ENCODE data around the gene FUOM. TPM values are rescaled to one million over a fixed set of nuclear protein-coding genes. Genes with fewer than 3 reads are reported as not detected.
A peak's percentile ranks its signal among the peaks of the same experiment; 100 is the strongest.

FUOM gene
- total and polyA plus RNA-seq, 2 donors (not counting 3 experiments of a cell fraction or from before 2014, with no cell fraction given), result 17.4 to 33.9 TPM

DNA sequence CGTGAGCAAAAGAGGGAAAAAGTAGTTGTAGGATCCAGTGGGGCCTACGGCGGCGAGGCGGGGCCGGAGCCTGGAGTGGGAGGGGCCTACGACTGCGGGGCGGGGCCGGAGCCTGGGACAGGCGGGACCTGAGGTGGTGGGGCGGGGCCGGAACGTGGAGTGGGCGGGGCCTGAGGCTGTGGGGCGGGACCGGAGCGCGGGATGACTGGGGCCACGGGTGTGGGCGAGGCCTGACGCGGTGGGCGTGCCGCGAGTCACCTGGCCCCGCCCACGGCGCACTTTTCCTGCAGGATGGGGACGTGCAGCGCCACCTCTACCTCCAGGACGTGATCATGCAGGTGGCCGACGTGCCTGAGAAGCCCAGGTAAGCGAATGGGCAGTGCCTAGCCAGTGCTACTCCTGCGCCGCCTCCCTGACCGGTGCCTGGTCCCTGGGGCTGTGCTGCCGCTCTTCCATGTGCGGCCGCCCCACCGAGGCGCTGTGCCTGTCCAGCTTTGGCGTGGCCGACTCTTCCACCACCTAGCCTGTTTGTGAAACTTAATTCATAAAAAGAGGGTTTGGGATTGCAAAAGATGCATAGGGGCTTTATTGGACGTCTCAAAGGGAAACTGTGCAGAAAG, 48.6 kb downstream of the FUOM start:
- BruUV-seq (replicated peaks), result no TSS peak
- Histone ChIP-seq H3K27ac (ENCODE audit: insufficient read depth, low read depth, low read length) (peak overlapping the region; percentile 87), H3K9ac (replicated peaks; ENCODE audit: extremely low read depth, insufficient read depth, low read length) (peak overlapping the region; percentile 95), H3K9me1 (replicated peaks; ENCODE audit: control insufficient read depth, extremely low read depth, insufficient read depth, low read length) (no peaks in the 10 kb centered on the region), H3K79me2 (ENCODE audit: control insufficient read depth, insufficient read depth, low read length) (peaks cover 29% of the 10 kb centered on the region), H3K4me3 (replicated peaks in 1 of 3; ENCODE audit: insufficient read depth in 1 of 3, low read depth in 1 of 3, low read length in 3 of 3) (peak overlapping the region; percentile 55 to 78 (median 75)), H3K36me3 (ENCODE audit: control insufficient read depth in 2 of 2, extremely low read depth in 1 of 2, insufficient read depth in 2 of 2, low read length in 2 of 2) (peaks cover 3 to 5% of the 10 kb centered on the region in 2 experiments), H4K20me1 (replicated peaks; ENCODE audit: control insufficient read depth, extremely low read depth, insufficient read depth, low read length) (no peaks in the 10 kb centered on the region), H2AFZ (ENCODE audit: low read depth, low read length) (peak overlapping the region; percentile 85), H3K4me1 (ENCODE audit: control insufficient read depth, extremely low read depth, insufficient read depth, low read length) (peaks cover 7% of the 10 kb centered on the region), H3K27me3 (ENCODE audit: control insufficient read depth in 2 of 2, insufficient read depth in 2 of 2, low read length in 2 of 2) (no peaks in the 10 kb centered on the region), H3K9me3 (replicated peaks; ENCODE audit: control insufficient read depth, insufficient read depth, low read length) (no peaks in the 10 kb centered on the region), H3K4me2 (ENCODE audit: insufficient read depth, low read length) (peak overlapping the region; percentile 53)
- intact Hi-C loops (cut with micrococcal nuclease) (loop anchor here (1.0 to 10.0 kb wide), 4 partner anchors 15 to 644 kb away; partner anchors contain the start of genes ECHS1 and MTG1), dilution Hi-C loops (cut with MboI; ENCODE audit: extremely low pct_ligation_motif_present, low sequenced_read_pairs) (no loop called here)
- FAIRE-seq (peak; percentile 82), DNase-seq (ENCODE audit: low read depth, low spot score) (peak; percentile 92)
- ChIA-PET CTCF (no interaction called here), POLR2A (no interaction called here)
- TF ChIP-seq, protein P1, sequence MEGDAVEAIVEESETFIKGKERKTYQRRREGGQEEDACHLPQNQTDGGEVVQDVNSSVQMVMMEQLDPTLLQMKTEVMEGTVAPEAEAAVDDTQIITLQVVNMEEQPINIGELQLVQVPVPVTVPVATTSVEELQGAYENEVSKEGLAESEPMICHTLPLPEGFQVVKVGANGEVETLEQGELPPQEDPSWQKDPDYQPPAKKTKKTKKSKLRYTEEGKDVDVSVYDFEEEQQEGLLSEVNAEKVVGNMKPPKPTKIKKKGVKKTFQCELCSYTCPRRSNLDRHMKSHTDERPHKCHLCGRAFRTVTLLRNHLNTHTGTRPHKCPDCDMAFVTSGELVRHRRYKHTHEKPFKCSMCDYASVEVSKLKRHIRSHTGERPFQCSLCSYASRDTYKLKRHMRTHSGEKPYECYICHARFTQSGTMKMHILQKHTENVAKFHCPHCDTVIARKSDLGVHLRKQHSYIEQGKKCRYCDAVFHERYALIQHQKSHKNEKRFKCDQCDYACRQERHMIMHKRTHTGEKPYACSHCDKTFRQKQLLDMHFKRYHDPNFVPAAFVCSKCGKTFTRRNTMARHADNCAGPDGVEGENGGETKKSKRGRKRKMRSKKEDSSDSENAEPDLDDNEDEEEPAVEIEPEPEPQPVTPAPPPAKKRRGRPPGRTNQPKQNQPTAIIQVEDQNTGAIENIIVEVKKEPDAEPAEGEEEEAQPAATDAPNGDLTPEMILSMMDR (IDR thresholded peaks at IDR 0.05; ENCODE audit: extremely low read depth in 1 of 2, insufficient read depth in 1 of 2, low read depth in 1 of 2, low read length in 2 of 2), result no peak
- TF ChIP-seq POLR2A (IDR thresholded peaks at IDR 0.05; ENCODE audit: low read depth, low read length) (no peak), JUN (IDR thresholded peaks at IDR 0.05; ENCODE audit: borderline replicate concordance, insufficient read depth, insufficient read length, low read depth) (no peak), EZH2 (IDR thresholded peaks at IDR 0.05; ENCODE audit: borderline replicate concordance, low read depth, low read length, severe bottlenecking) (no peak), MYC (IDR thresholded peaks at IDR 0.05; ENCODE audit: low read depth, low read length) (no peak), GATA2 (IDR thresholded peaks at IDR 0.05; ENCODE audit: insufficient read depth, insufficient read length, low read depth, low read length) (no peak), FOS (IDR thresholded peaks at IDR 0.05; ENCODE audit: borderline replicate concordance, insufficient read depth, low read length) (no peak), POLR2AphosphoS5 (IDR thresholded peaks at IDR 0.05; ENCODE audit: insufficient read depth, low read depth, low read length) (no peak)
- TF ChIP-seq, protein P2, sequence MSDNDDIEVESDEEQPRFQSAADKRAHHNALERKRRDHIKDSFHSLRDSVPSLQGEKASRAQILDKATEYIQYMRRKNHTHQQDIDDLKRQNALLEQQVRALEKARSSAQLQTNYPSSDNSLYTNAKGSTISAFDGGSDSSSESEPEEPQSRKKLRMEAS (IDR thresholded peaks at IDR 0.05; ENCODE audit: insufficient read depth, insufficient read length), result no peak

Measured in endothelial cell of umbilical vein (primary cell).